OCI-LY1 (cell line): ENCODE measurements around the gene POLD2.

Experiments used
- H2AFZ ChIP-seq: fragments of 200-600 bp; sonication (generic), shearing (Covaris generic); 2 replicates; pipeline ENCODE4 v1.6.0; 2014; ENCODE audit warnings: antibody characterized with exemption, mild to moderate bottlenecking, low read length
- H3F3A ChIP-seq: fragments of 200-600 bp; sonication (generic), shearing (Covaris generic); 2 replicates; pipeline ENCODE4 v1.6.0; 2014; ENCODE audit warnings: mild to moderate bottlenecking, antibody characterized with exemption, low read length, moderate library complexity; ENCODE audit not compliant: insufficient read depth
- H3K27ac ChIP-seq: fragments of 200-600 bp; sonication (generic); 2 replicates; pipeline ENCODE4 v1.5.1; 2014; ENCODE audit warnings: low read length, mixed run types, mild to moderate bottlenecking, low read depth; ENCODE audit not compliant: poor library complexity, severe bottlenecking
- H3K27me3 ChIP-seq: fragments of 200-600 bp; sonication (generic); 2 replicates; pipeline ENCODE4 v1.6.0; 2014; ENCODE audit warnings: antibody characterized with exemption, mild to moderate bottlenecking, low read length, moderate library complexity; ENCODE audit not compliant: insufficient read depth
- H3K36me3 ChIP-seq: fragments of 200-600 bp; sonication (generic); 2 replicates; pipeline ENCODE4 v1.6.1; 2014; ENCODE audit warnings: mild to moderate bottlenecking, antibody characterized with exemption, low read length, moderate library complexity, mixed read lengths; ENCODE audit not compliant: insufficient read depth
- H3K4me1 ChIP-seq: fragments of 200-600 bp; sonication (generic); 2 replicates; pipeline ENCODE4 v1.5.1; 2014; ENCODE audit warnings: mild to moderate bottlenecking, low read length, moderate library complexity; ENCODE audit not compliant: insufficient read depth, severe bottlenecking
- H3K4me2 ChIP-seq: fragments of 200-600 bp; sonication (generic), shearing (Covaris generic); 2 replicates; pipeline ENCODE4 v1.6.1; 2014; ENCODE audit warnings: low read length
- H3K4me3 ChIP-seq: fragments of 200-600 bp; sonication (generic); 2 replicates; pipeline ENCODE4 v1.5.1; 2014; ENCODE audit warnings: low read length, low read depth, mild to moderate bottlenecking, mixed read lengths; ENCODE audit not compliant: poor library complexity, severe bottlenecking
- H3K79me2 ChIP-seq: fragments of 200-600 bp; shearing (Covaris generic); 2 replicates; pipeline ENCODE4 v1.6.1; 2016; ENCODE audit warnings: mixed run types, low read length, mixed read lengths; ENCODE audit not compliant: insufficient read depth
- H3K9ac ChIP-seq: fragments of 200-600 bp; sonication (generic), shearing (Covaris generic); 2 replicates; pipeline ENCODE4 v1.6.1; 2014; ENCODE audit warnings: mild to moderate bottlenecking, low read length, mixed read lengths
- H3K9me2 ChIP-seq: fragments of 200-600 bp; sonication (generic), shearing (Covaris generic); 2 replicates; pipeline ENCODE4 v1.6.1; 2014; ENCODE audit warnings: low read depth, mild to moderate bottlenecking, low read length, mixed read lengths
- H3K9me3 ChIP-seq: fragments of 200-600 bp; shearing (Covaris generic); 2 replicates; pipeline ENCODE4 v1.6.1; 2014; ENCODE audit warnings: low read length, mixed read lengths
- H4K20me1 ChIP-seq: fragments of 200-600 bp; sonication (generic), shearing (Covaris generic); 2 replicates; pipeline ENCODE4 v1.6.0; 2016; ENCODE audit warnings: mild to moderate bottlenecking, low read length; ENCODE audit not compliant: insufficient read depth
- EZH2 ChIP-seq: fragments of 200-600 bp; sonication (generic), shearing (Covaris generic); IDR thresholded peaks from 2 replicates; pipeline ENCODE4 v1.8.0; 2017; ENCODE audit warnings: borderline replicate concordance, mixed run types, mild to moderate bottlenecking, antibody characterized with exemption, low read length, moderate library complexity, mixed read lengths
- TF ChIP-seq, protein P1 (sequence below): fragments of 200-600 bp; sonication (generic), shearing (Covaris generic); IDR thresholded peaks from 2 replicates; pipeline ENCODE4 v1.5.1; 2017; ENCODE audit warnings: mild to moderate bottlenecking, antibody characterized with exemption, low read length, moderate library complexity, mixed read lengths

POLD2 gene

DNA sequence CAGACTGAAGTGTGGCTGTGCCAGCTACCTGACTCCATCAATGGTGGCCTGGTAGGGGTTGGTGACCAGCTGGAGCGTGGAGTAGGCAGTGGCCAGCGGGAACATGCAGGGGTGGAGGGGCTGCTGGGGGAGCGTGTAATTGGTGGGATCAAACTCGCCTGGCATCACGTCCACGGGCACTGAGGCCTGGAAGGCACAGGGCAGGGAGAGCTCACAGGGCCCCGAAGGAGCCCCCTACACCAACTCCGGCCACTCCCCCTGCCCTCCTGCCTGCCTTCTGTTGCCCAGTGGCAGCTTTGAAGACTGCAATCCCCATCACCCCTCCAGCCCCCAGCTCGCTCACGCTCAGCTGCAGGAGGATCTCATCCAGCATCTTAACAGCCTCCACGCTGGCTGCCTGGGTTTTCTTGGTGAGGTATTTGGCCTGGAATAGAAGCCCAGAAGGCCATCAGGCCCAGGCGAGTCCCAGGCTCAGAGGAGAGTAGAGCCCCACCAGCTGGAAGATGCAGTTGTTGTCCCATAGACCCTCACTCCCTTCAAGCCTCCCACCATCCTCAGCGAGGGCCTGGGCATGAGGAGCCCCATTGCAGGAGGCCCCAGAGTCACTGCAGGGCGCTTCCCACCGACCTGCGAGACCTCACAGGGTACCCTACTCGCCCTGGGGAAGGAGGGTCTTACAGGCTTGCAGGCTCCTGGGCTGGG is 7.1 kb downstream of the POLD2 start:
- Histone ChIP-seq H3K9me2 (no peaks in the 10 kb centered on the region), H3K36me3 (peaks cover 77% of the 10 kb centered on the region), H3K4me3 (no peak overlapping the region), H4K20me1 (no peaks in the 10 kb centered on the region), H3K9ac (no peak overlapping the region), H3K4me1 (peaks cover 17% of the 10 kb centered on the region), H3K4me2 (no peak overlapping the region), H3K9me3 (no peaks in the 10 kb centered on the region), H3K79me2 (peaks cover 12% of the 10 kb centered on the region), H3K27me3 (no peaks in the 10 kb centered on the region), H3F3A (no peaks in the 10 kb centered on the region), H2AFZ (no peak overlapping the region), H3K27ac (no peak overlapping the region)
- TF ChIP-seq, protein P1, sequence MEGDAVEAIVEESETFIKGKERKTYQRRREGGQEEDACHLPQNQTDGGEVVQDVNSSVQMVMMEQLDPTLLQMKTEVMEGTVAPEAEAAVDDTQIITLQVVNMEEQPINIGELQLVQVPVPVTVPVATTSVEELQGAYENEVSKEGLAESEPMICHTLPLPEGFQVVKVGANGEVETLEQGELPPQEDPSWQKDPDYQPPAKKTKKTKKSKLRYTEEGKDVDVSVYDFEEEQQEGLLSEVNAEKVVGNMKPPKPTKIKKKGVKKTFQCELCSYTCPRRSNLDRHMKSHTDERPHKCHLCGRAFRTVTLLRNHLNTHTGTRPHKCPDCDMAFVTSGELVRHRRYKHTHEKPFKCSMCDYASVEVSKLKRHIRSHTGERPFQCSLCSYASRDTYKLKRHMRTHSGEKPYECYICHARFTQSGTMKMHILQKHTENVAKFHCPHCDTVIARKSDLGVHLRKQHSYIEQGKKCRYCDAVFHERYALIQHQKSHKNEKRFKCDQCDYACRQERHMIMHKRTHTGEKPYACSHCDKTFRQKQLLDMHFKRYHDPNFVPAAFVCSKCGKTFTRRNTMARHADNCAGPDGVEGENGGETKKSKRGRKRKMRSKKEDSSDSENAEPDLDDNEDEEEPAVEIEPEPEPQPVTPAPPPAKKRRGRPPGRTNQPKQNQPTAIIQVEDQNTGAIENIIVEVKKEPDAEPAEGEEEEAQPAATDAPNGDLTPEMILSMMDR = no peak
- no peak for TF ChIP-seq EZH2

DNA sequence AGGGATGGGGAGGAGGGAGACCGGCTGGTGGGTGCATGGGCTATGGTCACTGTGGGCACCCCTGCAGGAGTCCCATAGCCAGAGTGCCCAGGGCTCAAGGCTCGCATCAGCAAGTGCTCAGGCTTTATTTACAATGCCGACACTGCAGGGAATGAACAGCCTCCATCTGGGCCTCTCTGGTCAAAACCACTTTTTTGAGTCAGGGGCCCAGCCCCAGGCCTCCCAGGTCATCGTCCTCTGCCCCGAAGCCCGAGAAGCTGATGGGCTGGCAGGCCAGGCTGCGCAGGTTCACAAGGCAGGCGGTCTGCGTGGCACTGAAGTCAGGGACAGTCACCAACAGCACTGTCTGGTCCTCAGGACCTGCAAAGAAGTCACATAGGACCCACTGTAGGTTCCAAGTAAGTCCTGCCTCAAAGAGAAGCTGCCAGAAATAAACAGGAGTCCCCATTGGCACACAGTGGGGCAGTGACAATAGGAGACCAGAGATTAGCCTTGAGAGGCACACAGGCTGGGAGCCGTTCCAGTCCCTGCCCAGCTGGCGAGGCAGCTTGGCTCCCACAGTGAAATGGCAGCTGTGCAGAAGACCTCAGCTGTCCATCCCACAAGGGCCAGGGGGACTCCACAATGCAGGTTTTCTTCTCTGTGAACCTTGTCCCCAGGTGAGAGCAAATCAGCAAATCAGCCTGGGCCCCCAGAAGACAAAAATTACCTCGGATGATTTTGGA is 8.6 kb downstream of the POLD2 start:
- H3F3A ChIP-seq = no peaks in the 10 kb centered on the region
- no peaks in the 10 kb centered on the region for H3K9me3 ChIP-seq
- no peak overlapping the region for H3K27ac ChIP-seq
- H3K4me1 ChIP-seq = peaks cover 5% of the 10 kb centered on the region
- no peak overlapping the region for H3K4me2 ChIP-seq
- TF ChIP-seq, protein P1 = no peak
- no peak for TF ChIP-seq EZH2
- H3K79me2 ChIP-seq = no peaks in the 10 kb centered on the region
- H3K4me3 ChIP-seq = no peak overlapping the region
- no peaks in the 10 kb centered on the region for H4K20me1 ChIP-seq
- no peak overlapping the region for H3K9ac ChIP-seq
- no peak overlapping the region for H2AFZ ChIP-seq
- H3K9me2 ChIP-seq = no peaks in the 10 kb centered on the region
- H3K27me3 ChIP-seq = peaks cover 1% of the 10 kb centered on the region; the same call in 1 of the 2 replicates
- H3K36me3 ChIP-seq = peaks cover 62% of the 10 kb centered on the region

DNA sequence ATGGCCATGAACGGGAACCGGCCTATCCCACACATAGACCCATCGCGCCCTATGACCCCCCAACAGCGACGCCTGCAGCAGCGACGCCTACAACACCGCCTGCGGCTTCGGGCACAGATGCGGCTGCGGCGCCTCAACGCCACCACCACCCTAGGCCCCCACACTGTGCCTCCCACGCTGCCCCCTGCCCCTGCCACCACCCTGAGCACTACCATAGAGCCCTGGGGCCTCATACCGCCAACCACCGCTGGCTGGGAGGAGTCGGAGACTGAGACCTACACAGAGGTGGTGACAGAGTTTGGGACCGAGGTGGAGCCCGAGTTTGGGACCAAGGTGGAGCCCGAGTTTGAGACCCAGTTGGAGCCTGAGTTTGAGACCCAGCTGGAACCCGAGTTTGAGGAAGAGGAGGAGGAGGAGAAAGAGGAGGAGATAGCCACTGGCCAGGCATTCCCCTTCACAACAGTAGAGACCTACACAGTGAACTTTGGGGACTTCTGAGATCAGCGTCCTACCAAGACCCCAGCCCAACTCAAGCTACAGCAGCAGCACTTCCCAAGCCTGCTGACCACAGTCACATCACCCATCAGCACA is 9.5 kb downstream of the POLD2 start:
- Histone ChIP-seq H3K36me3 (peaks cover 53% of the 10 kb centered on the region), H4K20me1 (no peaks in the 10 kb centered on the region), H3K27ac (no peak overlapping the region)

More for the DNA sequence above, 9.5 kb downstream of the POLD2 start:
- Histone ChIP-seq H3K27me3 (peaks cover 3% of the 10 kb centered on the region; the same call in 1 of the 2 replicates), H3K4me2 (no peak overlapping the region), H3F3A (no peaks in the 10 kb centered on the region), H3K9me3 (no peaks in the 10 kb centered on the region), H3K4me3 (no peak overlapping the region), H3K79me2 (no peaks in the 10 kb centered on the region), H3K9ac (no peak overlapping the region), H3K9me2 (no peaks in the 10 kb centered on the region), H3K4me1 (peaks cover 5% of the 10 kb centered on the region), H2AFZ (no peak overlapping the region)
- TF ChIP-seq, protein P1 = no peak
- TF ChIP-seq EZH2 = no peak
